ELR (cell line): ENCODE data around the gene PTOV1.

Experiments used
- DNase-seq: peaks from one replicate; pipeline ENCODE4 v3.0.0-alpha.2; 2015; ENCODE audit warnings: low read depth

The PTOV1 gene

DNA sequence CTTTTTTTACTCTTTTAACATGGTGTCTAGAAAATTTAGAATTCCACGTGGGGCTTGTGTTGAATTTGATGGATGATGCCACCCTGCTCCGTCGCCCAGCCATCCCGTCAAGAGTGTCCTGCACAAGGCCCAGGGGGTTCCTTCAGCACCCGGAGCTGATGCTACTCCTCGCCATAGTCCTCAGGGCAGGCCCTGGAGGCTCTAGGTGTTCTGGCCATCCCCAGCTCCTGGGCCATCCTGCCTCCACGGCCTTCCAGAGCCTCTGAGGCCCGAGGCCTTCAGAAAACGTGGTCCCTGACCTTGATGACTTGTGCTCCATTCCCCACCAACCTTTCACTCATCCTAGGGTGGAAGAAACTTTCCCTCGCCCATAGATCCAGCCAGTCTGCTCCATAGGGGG lies 22.9 kb downstream of the PTOV1 start:
- DNase-seq = no peak

GRCh38 chr19:49874503-49875157 lies 23.7 kb downstream of the PTOV1 start:
- no peak for DNase-seq

- no peak for DNase-seq
Observed at GRCh38 chr19:49875177-49875576, 24.2 kb downstream of the PTOV1 start.

- peak; percentile 71 for DNase-seq
Observed at GRCh38 chr19:49875857-49876421, 25.0 kb downstream of the PTOV1 start.

- DNase-seq = peak; percentile 98
Observed at GRCh38 chr19:49876422-49877019, 25.6 kb downstream of the PTOV1 start.

- peak; percentile 100 for DNase-seq
Observed at GRCh38 chr19:49877020-49877878, 26.3 kb downstream of the PTOV1 start, which contains the start of the genes AKT1S1 and TBC1D17. AKT1S1 (minus strand) TSS chr19:49877355; CDS start chr19:49873295, 4,060 bp downstream. TBC1D17 (plus strand) TSS chr19:49877702; CDS start chr19:49877724, 22 bp downstream.

DNA sequence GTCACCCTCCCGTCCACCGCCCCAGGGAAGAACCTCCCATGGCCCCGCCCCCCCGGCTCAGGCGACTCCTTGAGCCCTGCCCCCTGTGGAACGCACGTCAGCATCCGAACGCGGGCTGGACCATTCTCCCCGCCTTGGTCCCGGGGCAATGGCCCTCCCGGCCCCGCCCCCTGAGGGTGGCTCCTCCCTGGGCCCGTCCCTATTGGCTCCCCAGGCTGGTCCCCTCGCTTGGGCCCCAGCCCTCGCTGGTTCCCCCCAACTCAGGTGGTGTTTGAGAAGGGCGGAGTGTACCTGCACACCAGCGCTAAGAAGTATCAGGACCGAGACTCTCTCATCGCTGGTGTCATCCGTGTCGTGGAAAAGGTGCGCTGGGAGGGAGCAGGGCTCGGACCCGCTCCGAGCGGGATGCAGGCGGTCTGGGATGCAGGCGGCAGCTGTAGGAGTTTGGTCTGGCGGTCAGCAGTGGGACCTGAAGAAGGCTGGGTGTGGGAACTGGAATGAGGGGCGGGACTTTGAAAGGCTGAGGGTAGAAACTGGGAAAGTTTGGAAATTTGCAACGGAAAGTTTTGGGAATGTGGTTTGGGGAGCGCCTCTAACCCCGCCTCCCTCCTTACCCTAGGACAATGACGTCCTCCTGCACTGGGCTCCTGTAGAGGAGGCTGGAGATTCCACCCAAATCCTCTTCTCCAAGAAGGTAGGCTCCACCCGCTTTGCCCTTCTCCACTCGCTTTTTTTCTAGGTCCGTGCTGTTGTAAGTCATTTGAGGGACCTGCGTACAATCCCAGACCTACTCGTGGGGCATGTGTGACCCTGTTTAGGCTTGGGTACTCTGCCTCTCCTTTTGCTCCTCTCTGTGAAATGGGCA lies 27.2 kb downstream of the PTOV1 start:
- DNase-seq = peak; percentile 98

DNA sequence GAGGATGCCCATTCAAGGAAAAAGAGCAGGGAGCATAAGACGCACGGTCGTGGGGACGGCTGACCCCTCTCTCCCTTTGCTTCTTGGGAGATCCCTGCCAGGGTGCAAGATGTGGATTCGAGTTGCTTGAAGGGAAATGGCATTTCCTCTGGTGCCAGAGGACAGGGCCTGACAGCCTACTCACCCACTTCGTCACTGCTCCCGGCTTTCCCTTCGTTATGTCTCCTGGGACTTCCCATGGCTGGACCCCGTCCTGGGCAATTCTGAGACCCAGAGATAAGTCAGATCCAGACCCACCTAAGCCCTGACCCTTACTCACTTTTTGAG lies 27.7 kb downstream of the PTOV1 start:
- DNase-seq = no peak

- no peak for DNase-seq
Observed at GRCh38 chr19:49879243-49879963, 28.4 kb downstream of the PTOV1 start.

DNA sequence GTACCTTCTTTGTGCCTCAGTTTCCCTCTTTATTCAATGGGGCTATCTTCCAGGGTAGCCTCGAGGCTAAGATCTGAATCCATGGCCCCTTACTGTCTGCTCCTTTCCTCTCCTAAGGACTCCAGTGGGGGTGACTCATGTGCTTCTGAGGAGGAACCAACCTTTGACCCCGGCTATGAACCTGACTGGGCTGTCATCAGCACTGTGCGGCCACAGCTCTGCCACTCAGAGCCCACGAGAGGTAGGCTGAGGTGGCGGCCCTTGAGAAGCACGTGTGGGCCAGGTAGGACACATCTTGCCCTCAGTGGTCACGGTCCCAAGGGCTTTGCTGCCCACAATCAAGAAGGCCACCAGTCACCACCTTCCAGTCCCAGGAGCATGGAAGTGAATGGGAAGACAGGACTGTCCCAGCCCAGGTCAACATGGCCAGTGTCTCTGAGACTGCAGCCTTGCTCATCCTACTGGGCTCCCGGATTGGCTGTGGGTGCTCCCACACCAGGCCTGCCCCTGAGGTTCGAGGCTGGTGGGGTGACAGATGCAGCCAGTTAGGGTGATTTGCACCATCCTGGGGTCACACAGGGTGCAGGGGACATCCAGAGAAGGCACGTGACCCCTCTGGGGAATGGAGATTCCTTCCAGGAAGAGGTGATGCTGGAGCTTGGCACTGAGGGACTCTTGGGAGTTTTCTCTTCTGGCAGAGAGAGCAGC lies 29.4 kb downstream of the PTOV1 start:
- DNase-seq = no peak

GRCh38 chr19:49881186-49881585 lies 30.2 kb downstream of the PTOV1 start:
- DNase-seq = no peak

GRCh38 chr19:49881672-49882394 lies 30.9 kb downstream of the PTOV1 start:
- peak; percentile 57 for DNase-seq

DNA sequence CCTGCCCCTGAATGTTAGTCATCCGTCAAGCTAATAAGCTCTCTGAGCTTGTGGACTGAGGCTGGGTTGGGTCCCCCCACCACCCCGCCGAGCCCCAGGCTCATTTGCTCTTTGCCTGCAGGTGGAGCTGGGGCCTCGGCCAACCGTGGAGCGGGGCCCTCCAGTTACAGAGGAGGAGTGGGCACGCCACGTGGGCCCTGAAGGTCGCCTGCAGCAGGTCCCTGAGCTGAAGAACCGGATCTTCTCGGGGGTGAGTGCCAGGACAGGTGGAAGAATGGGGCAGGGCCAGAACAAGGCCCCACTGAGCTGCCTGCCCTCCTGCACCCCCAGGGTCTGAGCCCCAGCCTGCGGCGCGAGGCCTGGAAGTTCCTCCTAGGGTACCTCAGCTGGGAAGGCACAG lies 31.7 kb downstream of the PTOV1 start:
- DNase-seq = no peak

DNA sequence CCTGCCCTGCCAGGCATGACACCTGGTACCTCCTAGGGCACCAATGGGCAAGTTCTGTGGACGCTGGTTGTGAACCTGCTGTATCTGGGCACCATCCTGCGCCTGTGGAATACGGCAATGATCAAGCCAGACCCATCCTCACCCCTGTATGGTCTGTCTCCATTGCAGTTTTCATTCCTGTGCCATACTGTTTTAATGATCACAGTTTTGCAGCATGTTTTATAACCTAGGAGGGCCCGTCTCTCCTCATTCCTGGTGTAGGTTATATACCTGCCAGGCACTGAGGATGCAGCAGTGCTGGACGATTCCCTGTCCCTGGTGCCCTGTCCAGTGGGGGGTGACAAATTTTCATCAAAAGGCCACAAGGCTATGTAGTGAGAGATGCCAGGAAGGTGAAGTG lies 32.1 kb downstream of the PTOV1 start:
- DNase-seq = no peak

DNA sequence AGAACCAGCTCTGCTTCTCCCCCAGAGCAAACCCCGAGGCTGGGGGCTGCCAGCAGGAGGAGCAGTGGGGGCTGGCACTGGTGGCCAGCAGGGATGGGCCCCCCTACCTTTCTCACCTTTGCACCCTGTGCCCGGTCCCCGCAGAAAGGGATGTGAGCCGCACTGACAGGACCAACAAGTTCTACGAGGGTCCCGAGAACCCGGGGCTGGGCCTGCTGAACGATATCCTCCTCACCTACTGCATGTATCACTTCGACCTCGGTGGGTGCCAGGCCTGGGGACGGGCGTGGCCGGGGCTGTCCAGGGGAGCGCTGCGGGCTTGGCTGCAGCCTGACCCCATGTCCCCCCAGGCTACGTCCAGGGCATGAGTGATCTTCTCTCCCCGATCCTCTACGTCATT lies 33.1 kb downstream of the PTOV1 start:
- DNase-seq = no peak

DNA sequence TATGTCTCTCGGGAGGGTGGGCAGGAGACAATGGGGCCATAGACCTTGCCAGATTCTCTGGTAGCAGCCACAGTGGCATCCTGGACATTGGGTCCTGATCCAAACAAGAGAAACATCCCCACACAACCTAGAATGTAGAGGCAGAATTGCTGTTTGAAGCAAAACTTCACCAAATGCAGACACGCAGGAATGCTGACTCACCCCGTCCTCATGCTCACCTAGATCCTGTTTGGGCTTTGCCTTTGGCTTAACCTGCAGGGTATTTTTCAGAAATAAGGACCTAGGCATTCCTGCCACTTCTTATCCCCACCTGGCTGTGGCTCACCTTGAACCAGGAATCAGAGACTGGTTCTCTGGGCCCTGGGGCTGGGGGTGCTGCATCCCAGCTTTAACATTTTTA lies 33.8 kb downstream of the PTOV1 start:
- DNase-seq = no peak

DNA sequence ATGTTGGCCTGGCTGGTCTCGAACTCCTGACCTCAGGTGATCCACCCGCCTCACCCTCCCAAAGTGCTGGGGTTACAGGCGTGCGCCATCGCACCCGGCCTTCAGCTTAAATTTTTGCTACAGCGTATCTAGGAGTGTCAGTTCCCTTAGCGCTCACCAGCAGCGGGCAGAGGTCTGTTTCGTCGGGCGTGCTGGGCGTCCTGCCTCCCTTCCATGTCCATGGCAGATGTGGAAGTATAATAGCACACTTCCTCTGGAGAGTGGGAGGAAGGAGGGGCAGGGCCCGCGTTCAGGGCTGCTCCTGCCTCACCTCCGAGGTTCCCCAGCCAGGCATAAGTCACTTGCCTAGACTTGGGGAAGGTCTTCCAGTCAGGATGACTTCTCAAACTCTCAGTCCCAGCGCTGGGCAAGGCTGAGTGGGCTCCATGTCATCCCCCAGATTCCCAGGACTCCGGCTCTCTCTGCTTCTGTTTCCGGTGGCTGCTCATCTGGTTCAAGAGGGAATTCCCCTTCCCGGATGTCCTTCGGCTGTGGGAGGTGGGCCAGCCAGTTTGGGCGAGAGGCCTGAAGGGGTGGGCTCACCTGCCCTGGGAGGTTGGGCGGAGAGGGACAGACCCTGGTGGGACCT lies 36.2 kb downstream of the PTOV1 start:
- no peak for DNase-seq

- DNase-seq = no peak
Observed at GRCh38 chr19:49887665-49888509, 36.9 kb downstream of the PTOV1 start.

GRCh38 chr19:49888510-49888824 lies 37.5 kb downstream of the PTOV1 start:
- no peak for DNase-seq
